Sigmoid colon (tissue), 3 donors: ENCODE data around the gene CD300H.

Experiments
- CTCF ChIP-seq, 4 experiments: fragments of 450-650 bp in 3 of 4; fragments of 200-600 bp in 1 of 4; IDR thresholded peaks; one replicate each; pipeline ENCODE4 v1.5.1; 2016 to 2019; ENCODE audit warnings: antibody characterized with exemption in 4 of 4, mild to moderate bottlenecking in 3 of 4, moderate library complexity in 2 of 4
- POLR2A ChIP-seq, 2 donors: fragments of 450-650 bp; IDR thresholded peaks; one replicate each; pipeline ENCODE4 v1.6.1; 2016; ENCODE audit warnings: antibody characterized with exemption in 2 of 2, mild to moderate bottlenecking in 2 of 2, moderate library complexity in 2 of 2

- TF ChIP-seq CTCF (IDR thresholded peaks at IDR 0.05): no peak
- TF ChIP-seq POLR2A (IDR thresholded peaks at IDR 0.05): no peak
These were observed 7.3 kb upstream of the CD300H start for GRCh38 chr17:74574489-74575142.
